Measurements from ENCODE around the gene SCML1.
"Not testable (repeated sequence)": the region's sequence is repeated elsewhere in the genome, so short reads cannot be mapped to it uniquely, and the experiment has no call there.

SCML1 gene

DNA sequence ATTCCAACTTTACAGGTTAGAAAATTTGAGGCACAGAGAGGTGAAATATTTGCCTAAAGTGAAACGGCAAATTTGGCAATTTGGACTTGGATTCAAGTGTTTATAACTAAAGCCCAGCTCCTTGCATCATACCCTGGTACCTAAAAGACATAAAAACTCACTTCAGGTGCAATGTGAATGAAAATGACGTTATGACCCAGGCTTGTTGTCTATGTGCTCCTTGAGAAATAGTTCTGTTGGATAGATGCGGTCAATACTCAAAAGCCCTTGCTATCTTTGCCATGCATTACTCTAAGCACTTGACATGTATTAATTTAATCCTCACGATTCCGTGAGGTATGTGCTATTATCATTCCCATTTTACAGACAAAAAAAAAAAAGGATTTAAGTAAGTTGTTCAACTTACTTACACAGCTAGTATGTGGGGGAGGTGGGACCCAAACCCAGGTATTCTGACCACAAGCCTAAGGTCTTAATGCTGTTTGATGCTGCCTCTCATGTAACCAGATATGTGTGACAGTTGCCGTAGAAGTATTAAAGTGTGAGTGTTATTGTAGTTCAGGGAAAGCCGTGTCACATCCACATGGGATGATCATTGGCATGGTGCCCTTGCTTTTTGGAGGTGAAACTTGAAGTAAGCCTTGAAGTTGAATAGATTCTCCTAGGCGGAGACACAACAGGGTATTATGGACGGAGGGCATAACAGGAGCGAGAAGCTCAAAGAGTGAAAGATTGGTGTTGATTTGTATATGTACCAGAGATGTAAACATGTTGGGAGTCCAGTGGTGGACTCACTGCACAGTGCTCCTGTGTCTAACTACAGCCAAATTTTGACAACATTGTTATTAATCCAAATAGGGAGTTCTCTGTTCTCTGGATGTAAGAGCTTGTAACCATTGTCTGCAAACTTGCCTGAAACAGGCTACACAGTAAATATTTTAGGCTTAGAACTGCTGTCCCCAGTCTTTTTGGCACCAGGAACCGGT is 3.1 kb downstream of the SCML1 start:
- DNase-seq = no peak

DNA sequence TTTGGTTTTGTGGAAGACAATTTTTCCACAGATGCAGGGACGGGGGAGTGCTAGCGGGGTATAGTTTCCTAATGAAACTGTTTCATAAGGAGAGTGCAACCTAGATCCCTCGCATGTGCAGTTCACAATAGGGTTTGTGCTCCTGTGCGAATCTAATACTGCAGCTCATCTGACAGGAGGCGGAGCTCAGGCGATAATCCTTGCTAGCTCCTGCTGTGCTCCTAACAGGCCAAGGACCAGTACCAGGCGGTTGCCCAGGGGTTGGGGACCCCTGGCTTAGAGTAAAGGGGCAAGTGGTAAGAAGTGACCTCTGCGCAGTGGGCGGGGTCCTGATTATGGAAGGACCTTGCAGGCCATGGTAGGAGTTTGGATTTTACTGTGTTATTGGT is 3.8 kb downstream of the SCML1 start:
- no peak for DNase-seq

DNA sequence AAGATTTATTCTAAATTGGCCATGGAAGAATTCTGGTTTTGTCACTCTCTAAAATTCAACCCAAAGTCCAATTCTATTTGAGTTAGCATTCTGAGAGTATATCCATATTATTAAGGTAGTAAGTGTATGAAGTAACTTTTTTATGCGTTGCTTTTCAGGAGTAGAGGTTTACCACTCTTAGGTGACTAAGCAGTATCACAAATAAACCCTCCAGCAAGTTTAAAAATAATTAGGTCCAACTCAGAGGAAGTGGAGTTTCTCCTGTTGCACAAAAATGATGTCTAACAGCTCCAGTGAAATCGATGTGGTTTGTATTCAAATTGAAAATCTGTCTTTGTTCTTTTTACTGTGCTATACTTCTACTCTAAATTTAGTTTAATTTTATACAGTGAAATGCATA is 6.6 kb downstream of the SCML1 start:
- DNase-seq = no peak

DNA sequence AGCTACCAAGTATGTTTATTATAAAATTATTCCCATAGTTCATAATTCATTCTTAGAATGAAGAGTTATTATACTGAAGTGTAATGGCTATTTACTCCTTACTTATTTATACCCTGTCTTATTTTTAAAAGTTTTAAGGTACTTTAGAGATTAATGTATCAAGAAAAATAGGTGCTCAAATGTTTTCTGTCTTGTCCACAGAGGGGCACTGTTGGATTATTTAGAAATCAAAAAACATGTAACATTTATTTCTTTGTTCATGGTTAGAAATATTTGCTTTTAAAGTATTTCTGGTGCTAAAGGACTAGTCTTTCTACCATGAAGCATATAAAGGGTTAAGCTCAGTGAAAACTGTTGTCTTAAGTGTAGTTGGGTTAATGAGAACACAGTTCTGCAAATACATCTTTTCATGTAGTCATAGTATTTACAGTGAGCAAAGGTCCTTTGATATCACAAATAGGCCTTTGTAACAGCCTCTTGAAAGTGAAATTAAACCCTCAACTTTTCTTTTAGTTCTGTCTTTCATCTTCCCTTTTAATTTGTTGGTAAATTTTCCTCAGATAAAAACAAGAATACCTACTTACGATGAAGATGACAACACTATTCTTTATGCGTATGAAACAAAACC is 7.7 kb downstream of the SCML1 start:
- no peak for DNase-seq

DNA sequence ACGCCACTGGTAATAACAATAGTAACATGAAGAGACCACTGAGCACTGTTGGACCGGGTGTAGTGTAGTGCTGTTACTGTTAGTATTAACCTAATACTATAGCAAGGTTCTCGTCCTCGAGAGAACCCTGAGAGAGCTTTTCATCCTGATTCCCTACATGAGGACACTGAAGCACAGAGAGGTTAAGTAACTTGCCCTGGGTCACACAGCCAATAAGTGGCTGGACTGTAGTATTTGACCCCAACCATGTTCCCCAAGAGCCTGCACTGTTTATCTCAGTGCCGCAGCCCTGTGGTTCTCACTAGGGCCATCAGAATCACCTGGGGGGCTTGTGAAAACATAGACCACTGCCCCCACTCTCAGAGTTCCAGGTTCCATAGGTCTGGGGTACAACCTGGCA is 10.4 kb downstream of the SCML1 start:
- DNase-seq = no peak

DNA sequence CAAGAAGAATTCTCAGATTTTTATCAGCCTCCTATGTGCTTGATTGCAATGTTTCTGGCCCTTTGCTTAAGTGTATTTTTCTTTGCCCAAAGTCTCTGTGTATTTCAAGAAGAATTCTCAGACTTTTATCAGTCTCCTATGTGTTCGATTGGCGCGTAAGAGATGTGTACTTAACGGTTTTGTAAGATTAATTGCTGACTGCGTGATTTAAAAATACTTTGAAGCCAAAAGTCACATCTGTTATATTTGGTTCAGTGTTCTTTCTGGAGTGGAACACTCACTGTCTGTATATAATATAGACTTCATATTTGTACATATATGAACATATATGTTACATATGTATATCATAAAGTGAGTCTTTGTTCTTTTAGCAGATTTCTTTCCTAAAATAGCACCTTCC is 11.4 kb downstream of the SCML1 start:
- no peak for DNase-seq

DNA sequence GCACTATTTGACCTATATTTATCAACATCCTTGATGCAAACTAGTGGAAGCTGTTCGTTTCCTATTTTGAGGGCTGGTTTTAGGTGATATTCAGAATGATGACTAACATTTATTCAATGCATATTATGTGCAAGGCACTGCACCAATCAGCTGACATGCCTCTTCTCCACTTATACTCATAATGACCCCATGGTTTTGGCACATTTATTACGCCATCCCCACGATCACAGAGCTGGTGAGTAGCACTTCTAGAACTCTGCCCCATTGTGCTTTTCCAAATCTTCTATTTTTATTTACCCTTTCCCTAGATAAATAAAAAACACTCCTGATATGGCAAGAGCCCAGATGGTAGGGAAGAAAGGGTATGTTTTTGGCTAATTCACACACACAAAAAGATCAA is 13.1 kb downstream of the SCML1 start:
- DNase-seq = no peak

DNA sequence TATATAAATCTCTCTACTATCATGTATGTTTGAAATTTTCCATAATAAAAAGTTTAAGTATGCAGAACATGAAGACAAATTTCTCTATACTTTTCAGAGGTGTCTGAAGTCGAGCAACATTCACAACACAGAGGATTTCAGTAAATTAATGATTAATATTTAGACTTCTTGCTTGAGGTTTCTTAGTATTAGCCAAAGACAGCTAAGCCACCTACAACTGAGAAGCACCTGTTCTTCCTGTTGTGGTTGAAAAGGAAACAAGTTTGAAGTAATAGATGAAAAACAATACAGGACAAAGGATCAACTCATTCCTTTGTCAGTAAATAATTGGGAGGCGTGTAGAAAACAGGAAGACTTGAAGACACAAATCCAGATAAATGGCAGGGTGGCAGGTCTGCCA is 21.1 kb downstream of the SCML1 start:
- no peak for DNase-seq

DNA sequence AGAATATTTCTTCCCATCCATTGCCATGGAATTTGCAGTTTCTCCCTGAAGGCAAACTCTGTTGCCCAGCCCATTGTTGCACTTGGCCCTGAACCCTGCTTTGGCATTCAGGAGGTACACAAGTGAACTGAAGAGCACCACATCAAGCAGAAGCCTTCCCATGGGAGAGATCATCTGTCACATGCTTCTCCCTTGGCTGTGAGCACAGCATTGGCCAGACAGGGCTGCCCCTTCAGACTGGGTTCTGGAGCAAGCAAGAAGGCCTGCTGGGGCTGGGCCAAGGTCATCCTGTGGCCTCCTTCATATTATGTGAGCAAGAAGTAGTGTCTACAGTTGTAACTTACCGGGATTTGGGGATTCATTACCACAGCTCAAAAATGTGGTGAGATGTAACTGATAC is 22.7 kb downstream of the SCML1 start:
- no peak for DNase-seq

DNA sequence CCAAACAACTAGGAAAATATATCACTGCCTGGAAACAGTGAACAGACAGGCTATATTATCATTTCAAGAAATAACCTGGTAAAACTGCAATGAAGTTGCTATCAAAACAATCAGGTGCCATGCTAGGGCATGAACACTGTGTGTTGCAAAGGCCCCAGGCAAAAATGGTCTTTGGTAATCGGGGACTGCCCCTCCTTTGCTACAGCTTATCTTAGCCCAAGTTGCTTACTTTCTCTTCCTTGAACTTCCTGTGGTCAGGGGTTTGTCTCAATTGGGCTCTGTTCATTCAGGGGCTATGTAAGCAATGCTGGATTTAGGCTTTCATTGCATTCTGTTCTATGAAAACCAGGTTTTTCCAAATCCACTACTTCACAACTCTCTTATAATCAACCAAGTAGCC is 30.4 kb downstream of the SCML1 start:
- DNase-seq = no peak

DNA sequence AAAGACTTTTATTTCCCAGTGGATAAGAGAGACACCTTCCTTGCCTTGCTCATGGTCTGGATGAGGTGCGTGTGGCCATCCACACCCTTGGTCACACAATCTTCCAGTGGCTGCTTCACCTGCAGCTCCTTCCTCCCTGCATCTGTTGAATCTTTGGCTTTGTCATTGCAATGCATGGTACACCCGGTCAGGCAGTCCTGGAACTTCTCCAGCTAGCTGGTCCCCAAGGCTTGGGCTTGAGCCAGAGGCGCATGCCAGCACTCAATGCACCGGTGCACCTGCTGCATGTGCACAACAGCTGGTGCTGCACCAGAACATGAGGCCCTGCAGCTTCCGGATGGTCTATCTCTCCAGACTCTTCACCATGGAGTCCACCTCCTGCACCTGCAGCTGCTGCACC is 31.7 kb downstream of the SCML1 start:
- no peak for DNase-seq

DNA sequence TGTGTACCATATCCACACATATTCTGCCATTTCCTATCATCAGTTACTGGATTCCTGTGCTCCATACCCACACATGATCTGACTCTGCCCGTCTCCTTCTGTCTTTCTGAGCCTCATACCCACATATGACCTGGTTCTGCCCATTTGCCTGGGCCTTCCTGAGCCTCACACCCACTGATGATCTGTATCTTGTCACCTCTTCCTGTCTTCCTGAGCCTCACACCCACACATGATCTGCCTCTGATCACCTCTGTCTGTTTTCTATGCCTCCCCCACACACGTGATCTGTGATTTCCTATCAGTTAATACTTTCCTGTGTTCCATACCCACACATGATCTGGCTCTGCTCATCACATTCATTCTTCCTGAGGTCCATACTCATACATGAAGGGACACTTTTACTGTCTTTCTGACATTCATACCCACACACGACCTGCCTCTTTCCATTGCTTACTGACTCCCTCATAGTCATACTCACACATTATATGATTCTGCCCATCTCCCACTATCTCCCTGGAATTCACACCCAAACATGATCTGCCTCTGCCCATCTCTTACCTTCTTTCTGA is 32.5 kb downstream of the SCML1 start:
- peak; percentile 8 for DNase-seq

DNA sequence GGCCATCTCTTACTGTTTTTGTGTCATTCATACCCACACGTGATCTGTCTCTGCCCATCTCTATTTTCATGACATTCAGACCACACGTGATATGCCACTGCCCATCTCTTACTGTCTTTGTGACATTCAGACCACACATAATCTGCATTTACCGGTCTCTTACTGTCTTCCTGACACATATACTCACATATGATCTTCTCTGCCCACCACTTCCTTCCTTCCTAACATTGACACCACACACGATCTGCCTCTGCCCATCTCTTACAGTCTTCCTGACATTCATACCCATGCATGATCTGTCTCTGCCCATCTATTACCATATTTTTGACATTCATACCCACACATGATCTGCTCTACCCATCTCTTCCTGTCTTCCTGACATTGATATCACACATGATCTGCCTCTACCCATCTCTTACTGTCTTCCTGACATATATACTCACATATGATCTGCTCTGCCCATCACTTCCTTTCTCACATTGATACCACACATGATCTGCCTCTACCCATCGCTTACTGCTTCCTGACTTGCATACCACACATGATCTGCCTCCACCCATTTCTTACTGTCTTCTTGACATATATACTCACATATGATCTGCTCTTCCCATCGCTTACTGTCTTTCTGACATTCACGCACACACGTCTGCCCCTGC is 36.1 kb downstream of the SCML1 start:
- no peak for DNase-seq

DNA sequence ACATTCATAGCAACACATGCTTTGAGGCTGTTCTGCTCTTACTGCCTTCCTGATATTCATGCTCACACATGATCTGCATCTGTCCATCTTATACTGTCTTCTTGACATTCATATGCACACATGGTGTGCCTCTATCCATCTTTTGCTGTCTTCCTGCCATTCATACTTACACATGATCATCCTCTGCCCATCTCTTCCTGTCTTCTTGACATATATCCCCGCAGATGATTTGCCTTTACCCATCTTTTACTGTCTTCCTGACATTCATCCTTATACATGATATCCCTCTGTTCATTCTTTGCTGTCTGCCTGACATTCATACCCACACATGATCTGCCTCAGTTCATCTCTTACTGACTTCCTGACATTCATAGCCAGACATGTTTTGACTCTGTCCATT is 36.8 kb downstream of the SCML1 start:
- no peak for DNase-seq

DNA sequence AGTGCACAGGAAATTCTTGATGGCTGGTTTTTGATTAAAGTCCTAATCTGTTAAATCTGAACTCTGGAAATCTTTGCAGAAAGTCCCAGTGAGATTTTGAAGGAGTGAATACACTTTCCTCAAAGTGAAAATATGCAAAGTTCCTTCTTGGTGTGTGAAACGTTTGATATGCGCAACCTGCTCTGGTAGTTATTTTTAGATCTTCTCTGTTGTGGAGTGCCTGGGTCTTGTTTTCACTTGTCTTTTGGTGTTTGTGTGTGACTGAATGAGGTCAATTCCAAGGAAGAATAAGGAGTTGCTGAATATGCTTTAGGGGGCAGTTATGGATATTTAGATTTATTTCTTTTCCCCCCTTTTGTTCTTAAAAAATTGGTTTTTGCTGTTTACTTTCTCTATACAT is 41.7 kb downstream of the SCML1 start:
- no peak for DNase-seq

DNA sequence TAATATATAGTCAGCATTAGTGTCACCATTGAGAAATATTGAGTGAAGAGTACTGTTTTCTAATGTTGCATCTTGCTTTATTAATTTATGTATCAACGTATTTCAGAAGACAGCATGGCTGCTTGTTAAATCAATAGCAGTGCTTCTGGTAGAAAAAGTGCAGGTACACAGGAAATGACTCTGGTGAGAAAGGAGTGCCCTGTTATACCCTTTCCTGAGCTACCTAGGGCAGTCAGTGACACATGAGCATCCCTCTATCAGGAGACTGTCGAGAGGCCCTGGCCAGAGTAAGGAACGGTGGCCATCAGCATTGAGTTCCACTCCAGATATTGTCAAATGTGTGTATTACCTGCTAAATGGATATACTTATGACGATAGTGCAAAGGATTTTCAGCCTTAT is 42.1 kb downstream of the SCML1 start:
- no peak for DNase-seq

DNA sequence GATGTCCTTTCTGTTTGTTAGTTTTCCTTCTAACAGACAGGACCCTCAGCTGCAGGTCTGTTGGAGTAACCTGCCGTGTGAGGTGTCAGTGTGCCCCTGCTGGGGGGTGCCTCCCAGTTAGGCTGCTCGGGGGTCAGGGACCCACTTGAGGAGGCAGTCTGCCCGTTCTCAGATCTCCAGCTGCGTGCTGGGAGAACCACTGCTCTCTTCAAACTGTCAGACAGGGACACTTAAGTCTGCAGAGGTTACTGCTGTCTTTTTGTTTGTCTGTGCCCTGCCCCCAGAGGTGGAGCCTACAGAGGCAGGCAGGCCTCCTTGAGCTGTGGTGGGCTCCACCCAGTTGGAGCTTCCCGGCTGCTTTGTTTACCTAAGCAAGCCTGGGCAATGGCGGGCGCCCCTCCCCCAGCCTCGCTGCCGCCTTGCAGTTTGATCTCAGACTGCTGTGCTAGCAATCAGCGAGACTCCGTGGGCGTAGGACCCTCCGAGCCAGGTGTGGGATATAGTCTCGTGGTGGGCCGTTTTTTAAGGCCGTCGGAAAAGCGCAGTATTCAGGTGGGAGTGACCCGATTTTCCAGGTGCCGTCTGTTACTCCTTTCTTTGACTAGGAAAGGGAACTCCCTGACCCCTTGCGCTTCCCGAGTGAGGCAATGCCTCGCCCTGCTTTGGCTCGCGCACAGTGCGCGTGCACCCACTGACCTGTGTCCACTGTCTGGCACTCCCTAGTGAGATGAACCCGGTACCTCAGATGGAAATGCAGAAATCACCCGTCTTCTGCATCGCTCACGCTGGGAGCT is 49.5 kb downstream of the SCML1 start:
- not testable (repeated sequence) for DNase-seq

DNA sequence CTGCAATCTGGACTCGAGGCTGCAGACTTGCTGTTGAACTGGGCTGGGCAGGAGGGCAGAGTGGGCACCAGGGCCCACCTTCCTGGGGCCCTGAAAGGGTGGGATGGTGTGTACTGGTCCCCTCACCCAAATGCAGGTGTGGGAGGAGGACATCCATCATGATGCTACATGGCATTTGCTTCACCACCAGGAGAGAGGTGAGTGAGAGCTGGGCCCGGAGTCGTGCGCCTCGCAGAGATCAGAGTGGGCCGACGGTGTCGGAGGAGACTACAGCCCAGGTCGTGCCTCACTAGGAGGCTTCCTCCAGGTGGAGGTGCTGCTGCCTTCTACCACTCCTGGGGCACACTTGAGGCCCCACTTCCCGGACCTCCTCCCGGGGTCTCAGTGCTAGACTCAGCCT is 50.3 kb downstream of the SCML1 start:
- no peak for DNase-seq

DNA sequence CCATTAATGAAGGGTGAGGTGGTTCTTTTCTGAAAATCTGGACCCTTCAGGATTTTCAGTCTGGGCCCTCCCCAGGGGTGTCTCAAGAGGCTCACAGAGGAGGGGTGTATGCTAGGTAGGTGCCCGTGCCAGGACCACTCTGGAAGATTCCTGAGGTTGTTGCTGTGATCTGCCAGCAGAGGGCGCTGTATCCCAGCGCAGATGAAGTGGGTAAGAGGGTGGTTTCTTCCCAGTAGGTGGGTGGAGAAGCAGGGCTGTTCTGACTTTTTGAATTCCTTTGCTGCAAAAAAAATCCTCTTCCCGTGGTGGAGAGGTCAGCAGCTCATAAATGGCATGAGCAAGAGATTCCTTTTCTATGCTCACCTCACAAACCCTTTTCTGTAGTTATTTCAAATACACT is 51.1 kb downstream of the SCML1 start:
- DNase-seq = peak; percentile 19

DNA sequence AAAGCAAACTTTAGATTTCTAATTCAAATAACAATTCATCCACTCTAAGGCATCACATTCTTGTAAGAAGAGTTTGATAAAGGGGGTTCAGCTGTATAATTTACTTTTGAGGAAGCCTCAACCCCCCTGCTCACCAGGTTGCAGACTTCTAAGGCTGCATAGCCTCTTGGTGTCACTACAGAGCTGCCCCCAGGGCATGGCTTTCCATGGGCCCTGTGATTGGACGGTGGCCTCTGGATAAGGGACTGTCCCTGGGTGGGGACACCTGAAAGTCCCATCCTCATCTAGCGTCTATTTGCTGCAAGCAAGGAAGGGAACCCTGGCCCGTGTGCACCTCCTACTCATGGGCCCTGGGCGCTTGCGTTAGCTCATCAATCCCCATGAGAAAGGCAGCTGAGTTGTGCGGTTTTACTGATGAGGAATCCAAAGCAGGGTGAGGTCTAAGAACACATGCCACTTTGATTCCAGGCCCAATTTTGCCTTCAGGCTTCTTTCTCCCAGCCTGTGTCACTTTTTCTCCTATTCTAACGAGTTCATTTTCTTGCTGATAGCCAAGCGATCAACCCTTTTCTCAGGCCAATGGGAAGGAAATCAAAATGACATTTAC is 51.8 kb downstream of the SCML1 start:
- DNase-seq = no peak

DNA sequence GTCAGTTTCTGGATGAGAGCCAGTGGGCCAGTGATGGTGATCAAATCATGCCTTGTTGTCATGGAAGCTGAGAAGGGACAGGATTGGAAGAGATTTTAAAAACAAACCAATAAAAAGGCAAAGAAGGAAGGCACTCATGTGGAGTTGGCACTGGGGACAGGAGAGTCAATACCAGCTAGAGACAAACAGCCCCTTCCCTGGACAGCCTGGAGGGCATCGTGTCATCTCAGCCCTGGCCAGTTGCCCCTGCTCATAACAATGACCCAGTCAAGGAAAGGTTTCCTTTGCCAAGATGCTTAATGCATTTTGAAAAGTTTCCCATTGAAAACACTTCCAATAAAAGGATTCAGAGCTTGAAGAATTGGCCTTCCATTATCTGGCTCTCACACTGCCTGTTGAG is 55.5 kb downstream of the SCML1 start:
- DNase-seq = no peak

DNA sequence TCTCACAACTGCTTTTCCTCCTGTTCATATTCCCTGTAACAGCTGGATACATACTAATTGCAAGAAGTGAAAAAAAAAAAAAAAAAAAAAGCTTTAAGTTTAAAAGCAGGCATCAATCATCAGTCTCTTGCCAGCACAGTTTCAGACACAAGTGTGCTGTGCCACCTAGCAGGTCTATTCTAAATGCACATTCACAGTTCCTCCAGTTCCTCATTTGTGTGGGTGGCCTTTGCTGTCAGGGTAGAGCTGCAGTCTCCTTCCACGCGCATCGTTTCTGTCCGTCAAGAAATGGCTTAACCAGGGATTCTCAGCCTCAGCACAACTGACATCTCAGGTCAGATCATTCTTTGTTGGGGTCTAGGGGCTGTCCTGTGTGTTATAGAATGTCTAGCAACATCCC is 61.6 kb downstream of the SCML1 start:
- DNase-seq = no peak
